ENCODE data around the gene BTBD19.

DNA sequence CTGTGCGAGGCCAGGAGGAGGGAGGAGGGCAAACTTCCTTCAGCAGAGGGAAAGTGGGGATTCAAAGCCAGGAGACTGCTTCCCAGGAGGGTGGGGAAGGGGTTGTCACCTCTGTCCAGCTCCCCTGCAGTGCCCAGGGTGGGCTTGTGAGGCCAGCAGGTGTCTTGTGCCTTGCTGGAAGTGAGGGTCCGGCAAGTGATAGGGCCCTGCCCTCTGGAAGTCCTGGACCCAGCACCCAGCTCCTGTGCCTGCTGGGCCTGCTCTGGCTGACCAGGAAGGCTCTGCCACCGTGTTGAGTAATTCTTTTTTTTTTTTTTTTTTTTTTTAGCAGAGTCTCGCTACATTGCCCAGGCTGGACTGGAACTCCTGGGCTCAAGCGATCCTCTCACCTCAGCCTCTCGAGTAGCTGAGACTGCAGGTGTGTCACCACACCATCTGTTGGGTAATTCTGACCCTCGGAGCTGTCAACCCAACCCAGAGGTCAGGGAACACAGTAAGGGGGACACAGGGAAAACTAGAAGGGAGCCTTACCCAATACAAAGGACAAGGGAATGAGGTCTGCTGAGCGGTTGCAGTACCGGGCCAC, 21.4 kb upstream of the BTBD19 start:
- TF ChIP-seq, protein P1, sequence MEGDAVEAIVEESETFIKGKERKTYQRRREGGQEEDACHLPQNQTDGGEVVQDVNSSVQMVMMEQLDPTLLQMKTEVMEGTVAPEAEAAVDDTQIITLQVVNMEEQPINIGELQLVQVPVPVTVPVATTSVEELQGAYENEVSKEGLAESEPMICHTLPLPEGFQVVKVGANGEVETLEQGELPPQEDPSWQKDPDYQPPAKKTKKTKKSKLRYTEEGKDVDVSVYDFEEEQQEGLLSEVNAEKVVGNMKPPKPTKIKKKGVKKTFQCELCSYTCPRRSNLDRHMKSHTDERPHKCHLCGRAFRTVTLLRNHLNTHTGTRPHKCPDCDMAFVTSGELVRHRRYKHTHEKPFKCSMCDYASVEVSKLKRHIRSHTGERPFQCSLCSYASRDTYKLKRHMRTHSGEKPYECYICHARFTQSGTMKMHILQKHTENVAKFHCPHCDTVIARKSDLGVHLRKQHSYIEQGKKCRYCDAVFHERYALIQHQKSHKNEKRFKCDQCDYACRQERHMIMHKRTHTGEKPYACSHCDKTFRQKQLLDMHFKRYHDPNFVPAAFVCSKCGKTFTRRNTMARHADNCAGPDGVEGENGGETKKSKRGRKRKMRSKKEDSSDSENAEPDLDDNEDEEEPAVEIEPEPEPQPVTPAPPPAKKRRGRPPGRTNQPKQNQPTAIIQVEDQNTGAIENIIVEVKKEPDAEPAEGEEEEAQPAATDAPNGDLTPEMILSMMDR (IDR thresholded peaks at IDR 0.05): no peak
- no peak for TF ChIP-seq POLR2A (IDR thresholded peaks at IDR 0.05)
